Retina (tissue), 1 donor: ENCODE measurements around the gene SYNPO2L.
"Not testable (repeated sequence)": the region's sequence is repeated elsewhere in the genome, so short reads cannot be mapped to it uniquely, and the experiment has no call there.

Experiments
- DNase-seq: peaks from one replicate; pipeline ENCODE4 v3.0.0-alpha.2; 2016

The SYNPO2L gene, protein sequence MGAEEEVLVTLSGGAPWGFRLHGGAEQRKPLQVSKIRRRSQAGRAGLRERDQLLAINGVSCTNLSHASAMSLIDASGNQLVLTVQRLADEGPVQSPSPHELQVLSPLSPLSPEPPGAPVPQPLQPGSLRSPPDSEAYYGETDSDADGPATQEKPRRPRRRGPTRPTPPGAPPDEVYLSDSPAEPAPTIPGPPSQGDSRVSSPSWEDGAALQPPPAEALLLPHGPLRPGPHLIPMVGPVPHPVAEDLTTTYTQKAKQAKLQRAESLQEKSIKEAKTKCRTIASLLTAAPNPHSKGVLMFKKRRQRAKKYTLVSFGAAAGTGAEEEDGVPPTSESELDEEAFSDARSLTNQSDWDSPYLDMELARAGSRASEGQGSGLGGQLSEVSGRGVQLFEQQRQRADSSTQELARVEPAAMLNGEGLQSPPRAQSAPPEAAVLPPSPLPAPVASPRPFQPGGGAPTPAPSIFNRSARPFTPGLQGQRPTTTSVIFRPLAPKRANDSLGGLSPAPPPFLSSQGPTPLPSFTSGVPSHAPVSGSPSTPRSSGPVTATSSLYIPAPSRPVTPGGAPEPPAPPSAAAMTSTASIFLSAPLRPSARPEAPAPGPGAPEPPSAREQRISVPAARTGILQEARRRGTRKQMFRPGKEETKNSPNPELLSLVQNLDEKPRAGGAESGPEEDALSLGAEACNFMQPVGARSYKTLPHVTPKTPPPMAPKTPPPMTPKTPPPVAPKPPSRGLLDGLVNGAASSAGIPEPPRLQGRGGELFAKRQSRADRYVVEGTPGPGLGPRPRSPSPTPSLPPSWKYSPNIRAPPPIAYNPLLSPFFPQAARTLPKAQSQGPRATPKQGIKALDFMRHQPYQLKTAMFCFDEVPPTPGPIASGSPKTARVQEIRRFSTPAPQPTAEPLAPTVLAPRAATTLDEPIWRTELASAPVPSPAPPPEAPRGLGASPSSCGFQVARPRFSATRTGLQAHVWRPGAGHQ

DNA sequence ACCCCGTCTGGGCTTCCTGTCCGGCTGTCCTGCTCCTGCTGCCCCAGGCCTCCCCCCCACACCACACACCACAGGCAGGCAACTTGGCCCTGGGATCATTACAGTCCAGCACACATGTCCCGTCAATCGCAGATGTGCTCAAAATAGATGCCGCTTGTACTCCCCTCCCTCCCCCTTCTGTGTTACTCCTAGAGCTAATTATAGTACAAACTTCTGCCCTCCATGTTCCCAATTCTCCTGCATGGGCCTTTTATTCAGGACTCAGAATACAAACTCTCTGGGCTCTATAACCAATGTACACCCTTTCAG, at the start of gene SYNPO2L:
Gene SYNPO2L, minus strand, starts transcription at position 40 of the 309 bp plus-strand sequence. CDS start 107 bp downstream, outside the sequence.
- DNase-seq, result no peak

DNA sequence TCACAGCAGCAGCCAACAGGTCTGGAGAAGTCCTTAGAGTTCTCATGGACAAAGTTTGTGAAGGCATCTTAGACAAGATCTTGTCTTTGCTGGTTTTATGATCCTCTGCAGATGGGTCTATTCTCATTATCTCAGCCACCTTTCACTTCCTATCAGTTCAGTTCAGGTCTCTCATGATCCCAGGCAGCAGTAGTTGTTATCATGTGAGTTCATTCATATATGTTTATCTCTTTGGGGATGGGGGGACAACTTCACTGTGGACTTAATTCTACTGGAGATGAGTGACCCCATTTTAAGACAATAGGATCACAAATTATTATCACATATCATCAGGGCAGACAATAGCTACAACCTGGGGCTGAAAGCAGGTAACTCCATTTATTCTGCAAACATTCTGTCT, 48.1 kb upstream of the SYNPO2L start:
- not testable (repeated sequence) for DNase-seq

DNA sequence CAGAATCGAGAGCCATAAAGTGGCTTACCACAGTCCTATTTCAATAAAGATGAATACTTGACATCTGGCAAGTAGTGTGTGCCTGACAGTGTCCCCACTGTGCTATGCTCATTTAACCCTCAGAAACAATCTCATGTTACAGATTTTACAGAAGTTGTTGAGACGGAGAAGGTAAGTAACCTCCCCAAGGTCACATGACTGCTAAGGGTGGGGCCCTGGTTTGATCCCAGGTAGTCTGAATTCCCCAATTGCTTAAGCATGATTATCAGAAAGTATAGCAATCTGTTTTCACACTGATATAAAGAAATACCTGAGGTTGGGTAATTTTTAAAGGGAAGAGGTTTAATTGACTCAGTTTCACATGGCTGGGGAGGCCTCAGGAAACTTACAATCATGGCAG, 43.0 kb upstream of the SYNPO2L start:
- not testable (repeated sequence) for DNase-seq

DNA sequence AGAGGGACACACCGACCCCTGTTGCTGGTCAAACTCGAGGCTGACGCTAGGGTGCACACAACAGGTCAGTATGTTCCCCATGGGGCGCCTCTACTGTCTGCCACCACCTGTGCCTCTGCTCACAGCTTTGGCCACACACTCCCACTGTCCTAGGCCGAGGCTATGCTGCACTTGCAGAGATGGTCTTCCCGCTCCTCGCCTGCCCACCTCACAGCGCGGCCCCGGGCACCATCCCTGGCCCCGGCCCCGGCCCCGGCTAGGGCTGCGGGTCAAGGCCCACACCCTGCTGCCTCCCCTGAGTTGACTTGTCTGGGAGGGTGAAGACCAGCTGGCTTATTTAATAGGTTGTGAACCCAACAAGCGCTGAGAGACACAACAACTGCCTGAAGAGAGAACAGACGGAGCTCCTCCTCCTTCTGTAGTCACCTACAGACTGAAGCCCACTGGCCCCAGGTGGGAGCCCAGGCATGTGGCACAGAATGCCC, 41.9 kb upstream of the SYNPO2L start, which contains the start of gene AGAP5:
Gene AGAP5, minus strand, starts transcription at position 435 of the 485 bp plus-strand sequence. Its CDS starts 354 bp downstream, at position 81.
- not testable (repeated sequence) for DNase-seq

DNA sequence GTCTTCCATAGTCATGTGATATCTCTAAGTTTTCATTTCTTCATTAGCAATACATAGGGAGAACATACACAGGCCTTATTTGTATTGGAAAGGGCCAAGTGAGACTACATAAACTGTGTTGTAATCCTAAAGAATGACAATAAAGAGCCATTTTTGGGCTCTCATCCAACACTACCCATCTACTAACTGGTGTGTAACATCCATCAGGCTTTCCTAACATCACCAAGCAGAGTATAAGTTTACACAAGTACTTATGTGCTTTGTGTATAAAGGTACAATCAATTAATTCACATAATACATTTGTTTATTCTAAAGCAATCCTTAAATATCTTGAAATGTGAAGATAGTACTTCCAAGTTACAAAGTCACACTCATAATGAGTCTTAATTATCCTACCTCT, 39.5 kb upstream of the SYNPO2L start:
- not testable (repeated sequence) for DNase-seq

DNA sequence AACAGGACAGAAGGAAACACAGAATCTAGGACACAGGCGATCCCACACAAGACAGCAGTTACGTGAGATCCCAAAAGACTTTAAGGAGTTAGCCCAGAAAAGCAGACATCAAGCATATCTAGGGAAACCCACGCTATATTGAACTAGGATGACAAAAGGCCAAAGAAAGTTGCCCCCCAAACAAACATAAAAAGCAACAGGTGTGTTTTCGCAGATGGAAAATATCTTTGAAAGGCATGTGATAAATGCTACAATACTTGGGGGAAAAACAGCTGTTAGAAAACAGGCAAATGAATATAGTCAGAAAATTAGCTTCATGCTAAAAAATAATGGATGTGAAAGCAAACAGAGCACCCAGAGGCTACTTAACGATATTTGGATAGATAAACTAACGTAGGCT, 34.9 kb upstream of the SYNPO2L start:
- not testable (repeated sequence) for DNase-seq

DNA sequence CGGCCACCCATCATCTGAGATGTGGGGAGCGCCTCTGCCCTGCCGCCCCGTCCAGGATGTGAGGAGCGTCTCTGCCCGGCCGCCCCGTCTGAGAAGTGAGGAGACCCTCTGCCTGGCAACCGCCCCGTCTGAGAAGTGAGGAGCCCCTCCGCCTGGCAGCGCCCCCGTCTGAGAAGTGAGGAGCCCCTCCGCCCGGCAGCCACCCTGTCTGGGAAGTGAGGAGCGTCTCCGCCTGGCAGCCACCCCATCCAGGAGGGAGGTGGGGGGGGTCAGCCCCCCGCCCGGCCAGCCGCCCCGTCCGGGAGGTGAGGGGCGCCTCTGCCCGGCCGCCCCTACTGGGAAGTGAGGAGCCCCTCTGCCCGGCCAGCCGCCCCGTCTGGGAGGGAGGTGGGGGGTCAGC, 33.8 kb upstream of the SYNPO2L start:
- DNase-seq, result not testable (repeated sequence)

DNA sequence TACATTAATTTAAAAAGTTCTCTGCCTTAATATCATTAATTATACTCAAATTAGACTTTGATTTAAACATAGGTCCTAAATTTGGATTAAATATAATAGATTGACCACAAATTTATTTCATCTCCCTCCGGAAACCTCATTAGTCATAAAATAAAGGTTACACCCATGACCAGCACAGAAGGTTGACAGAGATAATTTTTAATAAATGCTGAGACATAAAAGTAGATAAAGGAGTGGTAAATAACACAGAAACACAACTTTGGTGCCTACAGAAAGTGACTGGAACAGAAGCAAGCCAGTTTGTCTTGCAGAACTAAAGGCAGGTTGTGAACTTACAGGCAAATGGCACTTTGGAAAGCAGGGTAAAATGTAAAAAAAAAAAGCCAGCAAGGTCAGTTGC, 31.8 kb upstream of the SYNPO2L start:
- not testable (repeated sequence) for DNase-seq

DNA sequence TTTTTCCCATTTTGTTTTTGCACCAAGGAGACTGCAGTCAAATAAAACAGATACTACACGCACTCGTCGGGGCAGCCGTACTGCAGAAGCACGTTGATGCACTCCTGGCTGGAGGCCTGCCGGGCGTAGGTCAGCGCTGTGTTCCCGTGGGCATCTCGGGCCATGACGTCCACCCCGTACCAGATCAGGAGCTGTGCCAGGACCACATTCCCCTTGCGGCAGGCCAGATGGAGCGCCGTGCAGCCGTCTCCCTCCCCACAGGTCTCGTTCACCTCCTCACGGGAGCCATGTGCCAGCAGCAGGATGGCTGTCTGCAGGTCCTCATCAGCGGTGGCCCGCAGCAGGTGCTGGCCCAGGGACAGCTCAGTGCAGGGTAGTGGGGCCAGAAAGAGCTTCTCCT, 18.7 kb upstream of the SYNPO2L start:
- DNase-seq, result not testable (repeated sequence)

DNA sequence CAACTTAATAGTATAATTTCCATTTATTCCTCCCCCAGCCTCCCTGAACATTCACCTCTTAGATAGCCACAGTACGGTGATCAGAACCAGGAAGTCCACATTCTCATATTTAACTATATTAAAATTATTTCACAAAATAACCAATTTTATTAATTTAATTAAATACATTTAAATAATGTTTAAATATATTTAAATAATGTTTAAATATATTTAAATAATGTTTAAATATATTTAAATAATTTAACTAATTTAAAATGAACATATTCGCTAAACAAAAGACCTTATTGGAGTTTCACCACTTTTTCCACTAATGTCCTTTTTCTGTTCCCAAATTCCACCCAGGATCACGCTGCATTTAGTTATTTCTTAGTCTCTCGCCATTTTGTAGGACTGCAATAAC, 12.5 kb upstream of the SYNPO2L start:
- DNase-seq, result not testable (repeated sequence)

DNA sequence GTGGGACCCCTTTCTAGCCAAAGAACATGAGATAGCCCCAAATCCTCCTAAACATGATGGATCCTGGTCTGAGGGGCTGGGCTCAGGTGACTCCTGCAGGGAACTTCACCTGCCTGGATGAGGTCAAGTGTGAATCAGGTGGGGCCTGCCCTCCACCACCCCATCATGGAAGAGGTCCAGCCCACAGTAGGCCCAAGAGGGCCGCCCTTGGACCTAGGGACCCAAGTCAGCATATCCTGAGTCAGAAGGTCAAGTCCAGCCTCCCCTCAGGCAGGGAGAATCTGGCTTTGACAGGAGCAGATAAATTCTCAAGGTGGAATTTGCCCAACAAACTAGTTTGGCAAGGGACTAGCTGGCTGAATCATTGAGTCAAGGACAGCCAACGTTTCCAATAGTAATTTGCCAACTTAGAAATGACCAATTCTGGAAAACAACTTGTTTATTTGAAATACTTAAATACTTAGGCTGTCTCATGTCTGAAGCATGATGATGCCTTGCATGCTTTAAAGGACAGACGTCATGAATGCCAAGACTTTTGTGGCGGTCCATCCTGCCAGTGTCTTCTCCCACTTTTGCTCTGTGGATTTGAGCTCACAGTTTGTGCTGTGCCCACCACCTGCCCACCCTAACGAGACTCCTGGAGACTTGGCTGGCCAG, 10.5 kb upstream of the SYNPO2L start:
- DNase-seq, result not testable (repeated sequence)

DNA sequence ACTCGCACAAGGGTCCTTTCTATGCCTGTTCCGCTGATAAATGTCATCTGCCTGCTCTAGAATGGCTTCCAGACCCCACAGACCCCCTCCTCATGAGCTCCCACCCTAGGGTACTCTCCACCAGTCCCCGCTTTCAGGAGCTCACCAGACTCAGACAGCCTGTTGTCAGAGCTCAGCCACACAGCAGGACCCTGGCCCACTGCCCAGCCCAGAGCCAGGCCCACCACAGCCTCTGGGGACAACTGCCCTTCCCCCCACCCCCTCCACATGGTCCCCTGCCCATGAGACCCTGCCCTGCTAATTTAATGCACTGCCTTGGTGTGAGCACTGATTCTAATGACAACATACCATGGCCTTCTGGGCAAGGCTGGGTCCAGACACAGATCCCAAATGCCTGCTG, 9.8 kb upstream of the SYNPO2L start:
- not testable (repeated sequence) for DNase-seq

DNA sequence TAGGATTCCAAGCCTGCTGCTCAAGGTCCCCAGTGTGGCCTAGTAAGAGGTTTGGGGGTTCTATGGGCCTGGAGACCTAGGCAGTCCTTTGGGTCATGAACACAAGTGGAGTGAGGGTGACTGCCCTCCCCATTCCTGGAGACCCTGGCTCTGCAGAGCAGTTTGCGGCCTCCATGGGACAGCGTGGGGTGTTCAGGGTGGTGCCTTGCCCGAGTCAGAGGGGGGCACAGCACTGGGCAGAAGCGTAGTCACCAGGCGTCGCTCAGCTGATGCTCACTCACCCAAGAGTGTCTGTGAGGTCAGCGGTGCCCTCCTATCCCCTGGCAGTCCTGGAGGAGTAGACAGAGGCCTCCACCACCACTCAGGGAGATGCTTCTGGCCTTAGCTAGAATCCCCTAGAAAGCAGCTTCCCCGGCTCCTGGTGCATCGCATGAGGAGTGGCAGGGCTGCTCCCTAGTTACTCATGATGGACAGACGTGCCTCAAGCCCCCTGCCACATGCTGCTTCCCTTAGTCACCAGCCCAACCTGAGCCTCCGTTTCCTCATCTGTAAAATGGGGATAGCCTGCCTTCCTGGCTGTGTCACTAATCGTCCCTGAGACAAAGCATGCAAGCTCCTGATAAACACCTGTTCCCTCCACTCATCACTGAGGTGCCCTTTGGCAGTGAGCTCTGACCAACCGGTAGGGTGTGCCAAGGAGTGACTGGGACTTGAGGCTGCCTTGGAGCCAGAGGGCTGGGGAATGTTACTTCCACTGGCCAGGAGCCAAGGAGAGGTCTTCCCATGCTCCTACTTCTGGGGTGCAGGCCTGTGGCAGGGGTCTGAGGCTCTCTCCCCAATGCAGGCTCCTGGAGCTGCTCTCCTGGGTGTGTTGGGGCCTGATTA, 8.6 kb upstream of the SYNPO2L start:
- not testable (repeated sequence) for DNase-seq

DNA sequence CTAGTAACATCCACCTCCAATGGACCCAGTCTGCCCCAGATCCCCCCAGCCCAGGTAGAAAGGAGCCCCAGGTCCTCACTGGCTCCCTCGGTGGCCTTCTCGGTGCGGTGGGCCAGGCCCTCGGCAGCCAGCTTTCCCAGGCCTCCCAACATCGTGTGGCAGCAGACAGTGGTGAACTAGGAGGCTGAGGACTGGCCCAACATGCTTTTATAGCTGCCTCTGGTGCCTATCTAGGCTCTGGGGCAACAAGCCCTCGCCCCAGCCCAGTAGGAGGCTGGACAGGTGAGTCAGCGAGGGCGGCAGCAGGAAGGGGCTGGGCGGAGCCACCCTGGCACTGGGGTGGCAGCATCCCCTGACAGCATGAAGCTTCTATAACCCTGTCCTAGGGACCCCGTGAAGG, 7.8 kb upstream of the SYNPO2L start:
- not testable (repeated sequence) for DNase-seq

DNA sequence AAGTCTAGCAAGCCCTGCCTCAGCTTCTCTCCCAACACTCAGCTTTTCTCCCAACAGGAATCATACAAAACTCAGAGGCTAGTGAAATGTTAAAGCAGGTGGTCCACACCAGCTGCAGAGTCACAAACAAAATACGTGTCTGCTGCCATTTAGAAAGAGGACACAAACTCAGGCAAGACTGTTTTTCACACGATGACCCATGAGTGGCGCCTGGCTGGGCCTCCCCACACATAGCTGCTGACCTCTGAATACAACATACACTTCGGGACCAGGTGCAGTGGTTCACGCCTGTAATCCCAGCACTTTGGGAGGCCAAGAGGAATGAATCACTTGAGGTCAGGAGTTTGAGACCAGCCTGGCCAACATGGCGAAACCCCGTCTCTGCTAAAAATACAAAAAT, 6.9 kb upstream of the SYNPO2L start:
- not testable (repeated sequence) for DNase-seq

DNA sequence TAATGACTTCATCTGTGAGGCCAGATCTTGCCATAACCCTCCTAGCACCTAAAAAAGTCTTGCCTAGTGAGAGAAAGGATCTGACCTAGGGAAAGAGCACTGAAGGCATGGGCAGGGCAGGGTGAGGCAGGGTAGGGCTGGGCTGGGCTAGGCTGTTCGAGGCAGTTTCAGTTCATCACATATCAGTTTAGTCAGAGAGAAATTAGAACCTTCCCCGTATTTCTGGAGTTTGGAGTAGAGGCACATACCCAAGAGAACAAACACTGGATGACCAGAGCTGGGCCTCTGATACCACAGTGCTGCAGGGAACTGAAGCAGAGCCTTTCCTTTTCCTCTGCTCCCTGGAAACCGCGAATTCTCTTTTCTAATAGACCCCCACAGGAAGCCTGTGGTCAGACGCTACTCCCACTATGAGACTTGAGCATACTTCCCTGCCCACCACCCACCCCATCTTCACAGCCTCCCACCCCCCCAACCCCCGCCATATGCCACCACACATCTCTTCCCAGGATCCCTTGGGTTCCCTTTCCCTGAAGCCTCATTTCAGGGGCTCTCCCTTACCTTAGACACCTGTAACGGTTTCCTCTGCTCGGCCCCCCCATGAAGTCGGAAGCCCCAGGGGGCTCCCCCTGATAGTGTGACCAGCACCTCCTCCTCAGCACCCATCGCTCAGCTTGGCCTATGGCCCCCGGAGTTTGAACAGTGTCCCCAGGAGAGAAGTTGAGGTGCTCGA, 406 bp downstream of the SYNPO2L start:
- no peak for DNase-seq

DNA sequence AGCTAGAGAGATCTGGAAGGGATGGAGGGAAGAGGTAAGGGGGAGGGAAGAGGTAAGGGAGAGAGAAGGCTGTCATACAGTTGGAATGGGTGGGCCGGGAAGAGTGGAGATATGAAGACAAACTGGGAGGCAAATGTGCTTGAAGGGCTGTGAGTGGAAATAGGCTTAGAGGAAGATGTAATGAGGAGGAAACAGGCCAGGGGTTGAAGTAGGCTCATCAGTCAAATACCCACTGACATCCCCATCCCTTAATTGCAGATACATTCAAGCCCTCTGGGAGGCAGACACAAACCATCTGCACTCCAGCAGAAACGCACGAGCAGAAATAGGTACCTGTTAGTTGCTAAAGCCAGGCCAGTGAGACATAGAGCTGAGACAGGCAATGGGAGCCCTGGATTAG, 2.1 kb downstream of the SYNPO2L start:
- DNase-seq, result no peak

DNA sequence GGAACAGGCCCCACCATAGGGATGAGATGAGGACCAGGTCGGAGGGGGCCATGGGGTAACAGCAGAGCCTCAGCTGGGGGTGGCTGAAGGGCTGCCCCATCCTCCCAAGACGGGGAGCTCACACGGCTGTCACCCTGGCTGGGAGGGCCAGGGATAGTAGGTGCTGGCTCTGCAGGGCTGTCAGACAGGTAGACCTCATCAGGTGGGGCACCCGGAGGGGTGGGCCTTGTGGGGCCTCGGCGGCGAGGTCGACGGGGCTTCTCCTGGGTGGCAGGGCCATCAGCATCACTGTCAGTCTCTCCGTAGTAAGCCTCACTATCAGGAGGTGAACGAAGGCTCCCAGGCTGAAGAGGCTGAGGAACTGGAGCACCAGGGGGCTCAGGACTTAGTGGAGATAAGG, 2.6 kb downstream of the SYNPO2L start:
- no peak for DNase-seq

DNA sequence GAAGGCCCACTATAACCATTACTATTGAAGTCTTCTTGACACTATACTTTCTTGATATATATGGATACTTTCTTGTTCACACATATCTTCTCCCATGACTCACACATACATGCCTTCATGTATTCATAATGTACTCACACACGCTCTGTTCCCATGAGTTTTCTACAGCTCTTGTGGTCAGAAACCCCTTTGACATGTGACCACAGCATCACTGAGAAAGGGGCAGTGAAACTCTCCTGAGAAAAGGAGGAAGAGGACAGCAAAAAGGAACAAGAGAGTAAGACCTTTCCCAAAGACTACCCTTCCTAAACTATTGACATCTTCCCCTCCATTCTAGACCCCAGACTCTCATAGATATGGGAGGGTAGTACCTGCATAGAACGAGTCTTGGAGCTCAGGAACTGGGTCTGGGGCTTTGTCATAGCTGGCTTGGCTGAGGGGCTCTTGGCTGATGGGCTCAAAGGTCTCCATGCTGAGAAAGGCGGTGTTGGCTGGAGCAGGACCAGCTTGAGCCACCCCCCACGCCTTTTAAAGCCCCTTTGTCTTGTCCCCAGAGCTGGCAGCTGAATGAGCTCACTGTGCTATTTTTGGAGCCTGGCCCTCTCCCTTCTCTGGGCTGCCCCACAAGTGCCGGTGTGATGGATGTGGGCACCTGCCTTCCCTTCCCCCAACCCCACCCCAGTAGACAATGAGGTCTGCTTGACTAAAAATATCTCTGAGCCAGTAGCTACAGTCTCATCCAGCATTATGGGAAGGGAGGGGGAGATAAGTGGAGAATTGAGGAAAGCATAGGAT, 5.1 kb downstream of the SYNPO2L start:
- DNase-seq, result no peak

DNA sequence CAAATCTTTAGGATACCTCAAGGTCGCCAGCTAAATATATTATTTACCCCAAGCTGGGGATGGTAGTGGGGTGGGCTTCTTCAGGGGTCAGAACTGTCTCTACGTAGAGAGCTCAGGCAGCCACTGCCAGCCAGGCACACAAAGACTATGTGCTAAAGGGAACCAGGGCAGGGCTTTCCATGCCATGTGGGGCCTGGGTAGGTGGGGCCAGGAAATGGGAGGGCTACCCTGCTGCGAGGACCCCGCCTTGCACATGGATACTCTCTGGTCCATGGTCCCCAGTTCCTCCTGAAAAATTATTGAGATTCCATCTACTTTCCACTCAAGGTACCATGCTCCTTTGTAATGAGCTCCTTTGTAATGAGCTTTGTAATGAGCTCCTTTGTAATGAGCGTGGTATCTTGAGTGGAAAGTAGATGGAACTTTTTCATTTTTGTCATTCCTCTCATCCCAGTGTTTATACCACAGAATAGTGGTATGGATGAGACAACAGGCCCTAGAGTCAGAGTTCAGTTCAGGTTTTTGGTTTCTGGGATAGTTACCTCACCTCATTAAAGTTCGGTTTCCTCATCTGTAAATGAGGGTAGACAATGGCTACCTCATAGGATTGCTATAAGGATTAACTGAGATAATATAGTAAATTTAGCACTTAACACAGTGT, 5.8 kb downstream of the SYNPO2L start:
- DNase-seq, result no peak
